ENCODE results near the gene SPAG4.

The SPAG4 gene

GRCh38 chr20:35625584-35626385 is 10.2 kb downstream of the SPAG4 start:
- DNase-seq = no peak

- no peak for DNase-seq
Measured at GRCh38 chr20:35626386-35627001, 10.9 kb downstream of the SPAG4 start.

- DNase-seq = no peak
Measured at GRCh38 chr20:35627121-35627520, 11.5 kb downstream of the SPAG4 start.

- peak; percentile 68 for DNase-seq
Measured at GRCh38 chr20:35629427-35630145, 14.0 kb downstream of the SPAG4 start.

- no peak for DNase-seq
Measured at GRCh38 chr20:35630636-35631035, 15.0 kb downstream of the SPAG4 start.

GRCh38 chr20:35632539-35633115 is 17.0 kb downstream of the SPAG4 start:
- DNase-seq = no peak

GRCh38 chr20:35635652-35636051 is 20.0 kb downstream of the SPAG4 start:
- DNase-seq = no peak

GRCh38 chr20:35636095-35636494 is 20.5 kb downstream of the SPAG4 start:
- DNase-seq = no peak

GRCh38 chr20:35637276-35637675 is 21.6 kb downstream of the SPAG4 start:
- no peak for DNase-seq

- DNase-seq = no peak
Measured at GRCh38 chr20:35638751-35639150, 23.1 kb downstream of the SPAG4 start.

GRCh38 chr20:35640724-35641123 is 25.1 kb downstream of the SPAG4 start:
- DNase-seq = no peak

GRCh38 chr20:35641743-35642142 is 26.1 kb downstream of the SPAG4 start:
- peak; percentile 67 for DNase-seq

GRCh38 chr20:35643045-35643444 is 27.4 kb downstream of the SPAG4 start:
- DNase-seq = no peak

GRCh38 chr20:35644806-35645205 is 29.2 kb downstream of the SPAG4 start:
- DNase-seq = no peak

- no peak for DNase-seq
Measured at GRCh38 chr20:35648836-35649235, 33.2 kb downstream of the SPAG4 start.

- DNase-seq = no peak
Measured at GRCh38 chr20:35650632-35651031, 35.0 kb downstream of the SPAG4 start.

GRCh38 chr20:35651958-35652357 is 36.3 kb downstream of the SPAG4 start:
- no peak for DNase-seq

GRCh38 chr20:35652641-35653429 is 37.2 kb downstream of the SPAG4 start:
- no peak for DNase-seq

- DNase-seq = no peak
Measured at GRCh38 chr20:35653430-35653734, 37.8 kb downstream of the SPAG4 start.

- no peak for DNase-seq
Measured at GRCh38 chr20:35653893-35654292, 38.3 kb downstream of the SPAG4 start.

GRCh38 chr20:35654415-35654814 is 38.8 kb downstream of the SPAG4 start:
- DNase-seq = no peak

GRCh38 chr20:35657271-35657670 is 41.6 kb downstream of the SPAG4 start:
- DNase-seq = no peak

All from GF-D8 (cell line).